Dermis microvascular lymphatic vessel endothelial cell (primary cell): ENCODE data around the gene MDN1. TPM values are rescaled to one million over a fixed set of nuclear protein-coding genes. Genes with fewer than 3 reads are reported as not detected.
A peak's percentile ranks its signal among the peaks of the same experiment; 100 is the strongest.
"Not testable (repeated sequence)": the region's sequence is repeated elsewhere in the genome, so short reads cannot be mapped to it uniquely, and the experiment has no call there.

ENCODE experiments used
- DNase-seq, 2 donors: peaks; one replicate each; pipeline versions ENCODE4 v3.0.0 to v3.0.0-alpha.2; 2010; ENCODE audit warnings: low read depth in 2 of 2
- total RNA-seq: library from RNA; depleted of rRNA; stranded (reverse); fragments of >200 nt; gene quantifications from 2 replicates; pipeline ENCODE4 v1.2.1, GENCODE V29; 2014

Gene MDN1
- total RNA-seq, 1 donor from 2014 or later: 19.8 TPM

- DNase-seq: not testable (repeated sequence)
These were observed 6.2 kb downstream of the MDN1 start for GRCh38 chr6:89813422-89813821.

GRCh38 chr6:89807581-89807980 lies 12.0 kb downstream of the MDN1 start:
- DNase-seq: no peak

DNA sequence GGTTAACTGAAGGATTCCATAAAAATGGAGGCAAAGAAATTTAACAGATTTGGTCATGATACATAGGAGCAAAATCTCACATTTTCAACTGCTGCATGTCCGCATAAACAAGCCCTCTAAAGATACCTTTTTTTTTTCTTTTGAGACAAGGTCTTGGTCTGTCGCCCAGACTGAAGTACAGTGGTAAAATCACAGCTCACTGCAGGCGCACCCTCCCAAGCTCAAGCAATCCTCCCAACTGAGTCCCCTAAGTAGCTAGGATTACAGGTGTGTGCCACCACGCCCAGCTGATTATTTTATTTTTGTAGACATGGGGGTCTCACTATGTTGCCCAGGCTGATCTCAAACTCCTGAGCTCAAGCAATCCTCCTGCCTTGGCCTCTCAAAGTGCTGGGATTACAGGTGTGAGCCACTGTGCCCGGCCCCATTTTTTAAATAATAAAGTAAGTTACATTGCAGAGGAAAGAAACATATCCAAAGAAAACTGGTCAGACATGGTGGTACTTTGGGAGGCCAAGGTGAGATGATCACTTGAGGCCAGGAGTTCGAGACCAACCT lies 13.7 kb downstream of the MDN1 start:
- no peak for DNase-seq

DNA sequence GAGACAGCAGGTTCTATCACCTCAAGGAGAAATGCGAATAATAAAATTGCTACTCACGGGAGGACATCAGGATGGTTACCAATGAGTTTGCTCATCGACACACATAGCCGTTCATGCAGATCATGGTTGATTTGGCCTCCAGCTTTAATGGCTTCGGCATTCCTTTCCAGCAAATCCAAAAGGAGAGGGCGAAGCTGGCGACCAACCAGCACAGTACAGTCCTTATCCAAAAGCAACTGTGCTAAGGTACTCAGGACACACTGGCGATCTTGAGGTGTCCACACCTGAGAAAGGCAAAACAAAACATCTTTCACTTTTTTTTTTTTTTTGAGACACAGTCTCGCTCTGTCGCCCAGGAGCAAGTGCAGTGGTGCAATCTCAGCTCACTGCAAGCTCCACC lies 16.3 kb downstream of the MDN1 start:
- no peak for DNase-seq

DNA sequence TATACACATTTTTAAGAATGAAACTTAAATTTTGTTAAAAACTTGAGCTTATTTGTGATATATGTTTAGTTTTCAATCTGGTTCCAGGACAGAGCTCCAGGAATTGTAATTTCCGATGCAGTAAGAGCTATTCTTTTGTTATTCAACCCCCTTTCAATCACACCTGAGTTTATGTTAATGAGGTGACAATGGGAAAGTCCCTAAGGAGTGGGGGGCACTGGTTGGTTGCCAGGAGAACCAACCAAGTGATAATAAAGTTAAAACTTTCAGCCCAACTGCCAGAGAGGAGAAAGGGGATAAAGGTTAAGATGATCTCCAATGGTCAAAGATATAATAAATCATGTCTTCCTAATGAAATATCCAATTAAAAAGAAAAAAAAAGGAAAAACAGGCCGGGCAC lies 19.8 kb downstream of the MDN1 start:
- DNase-seq: no peak

DNA sequence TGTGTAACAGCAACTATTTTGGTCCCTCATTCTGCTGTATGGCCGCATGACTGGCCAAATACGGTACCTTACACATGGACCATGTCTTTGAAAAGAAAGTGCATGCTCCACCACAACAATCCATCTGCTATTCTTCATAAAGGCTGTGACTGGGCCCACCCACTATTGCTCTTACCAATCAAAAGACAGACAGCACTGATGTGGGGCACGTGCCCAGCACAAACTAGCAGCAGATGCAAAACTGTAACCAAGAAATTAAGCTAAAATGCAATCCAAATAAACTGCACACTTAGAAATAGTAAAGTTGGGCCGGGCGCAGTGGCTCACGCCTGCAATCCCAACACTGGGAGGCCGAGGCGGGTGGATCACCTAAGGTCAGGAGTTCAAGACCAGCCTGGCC lies 20.5 kb downstream of the MDN1 start:
- no peak for DNase-seq

DNA sequence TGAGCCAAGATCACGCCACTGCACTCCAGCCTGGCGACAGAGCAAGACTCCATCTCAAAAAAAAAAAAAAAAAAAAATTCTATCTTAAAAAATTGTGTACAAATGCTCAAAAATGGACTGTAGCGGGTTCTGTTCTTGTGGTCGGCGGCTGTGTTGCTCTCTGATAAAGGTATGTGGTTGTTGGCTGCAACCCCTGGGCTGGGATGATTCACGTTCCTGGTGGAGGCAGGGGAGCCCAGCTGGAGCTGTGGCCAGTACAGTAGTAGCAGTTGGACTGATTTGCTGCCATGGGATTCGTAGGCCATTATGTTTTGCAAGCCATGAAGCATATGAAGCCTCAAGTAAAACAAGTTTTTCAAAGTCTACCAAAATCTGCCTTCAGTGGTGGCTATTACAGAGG lies 22.3 kb downstream of the MDN1 start:
- DNase-seq: no peak

DNA sequence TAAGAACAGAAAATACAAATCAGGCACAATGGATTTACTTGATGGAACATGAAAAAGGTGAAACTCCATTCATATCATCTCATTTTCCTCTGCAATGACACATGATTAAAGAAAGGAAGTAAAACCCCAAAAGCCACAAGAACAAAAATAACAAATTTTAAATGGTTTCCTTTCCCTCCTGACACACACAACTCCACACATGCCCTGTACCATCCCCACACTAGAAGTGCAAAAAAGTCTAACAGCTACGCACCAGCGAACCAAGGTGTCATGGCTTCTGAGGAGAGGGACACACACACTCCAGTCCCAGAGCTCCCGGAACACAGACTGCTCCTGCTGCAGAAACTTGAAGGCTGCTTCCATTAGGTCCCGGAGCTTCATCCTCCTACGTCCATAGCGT lies 25.3 kb downstream of the MDN1 start:
- DNase-seq: no peak

DNA sequence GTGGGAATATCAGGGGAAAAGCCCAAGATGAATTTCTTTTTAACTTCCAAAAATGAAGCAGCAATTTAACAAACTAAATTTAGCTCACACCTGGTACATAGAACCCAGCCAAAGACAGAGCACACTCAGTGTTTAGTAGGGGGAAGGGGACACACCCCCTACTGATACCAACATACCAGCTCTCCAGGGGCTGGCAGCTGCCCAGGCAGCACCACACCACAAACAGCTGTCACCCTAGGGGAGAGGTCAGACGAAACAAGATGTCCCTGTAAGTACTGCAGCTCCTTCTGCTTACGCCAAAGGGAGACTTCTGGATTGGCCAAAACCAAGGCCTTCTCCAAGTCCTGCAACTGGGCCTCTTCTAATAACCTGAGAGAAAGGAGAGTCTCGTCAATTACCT lies 26.0 kb downstream of the MDN1 start:
- DNase-seq: no peak

DNA sequence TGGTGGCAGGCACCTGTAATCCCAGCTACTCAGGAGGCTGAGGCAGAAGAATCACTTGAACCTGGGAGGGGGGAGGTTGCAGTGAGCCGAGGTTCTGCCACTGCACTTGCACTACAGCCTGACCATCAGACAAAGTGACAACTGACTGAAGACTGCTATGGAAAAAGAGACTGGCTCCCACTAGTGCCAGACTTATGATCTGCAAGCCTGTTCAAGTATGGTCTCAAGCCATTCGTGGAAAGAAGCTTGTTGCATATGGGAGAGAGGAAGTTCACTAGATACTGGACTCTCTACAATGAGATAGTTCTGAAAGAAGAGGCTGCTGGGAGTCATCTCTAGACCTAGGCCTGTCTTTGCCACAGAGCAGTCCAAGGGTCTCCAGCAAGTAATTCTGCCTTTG lies 26.7 kb downstream of the MDN1 start:
- peak; percentile 46 to 62 for DNase-seq

DNA sequence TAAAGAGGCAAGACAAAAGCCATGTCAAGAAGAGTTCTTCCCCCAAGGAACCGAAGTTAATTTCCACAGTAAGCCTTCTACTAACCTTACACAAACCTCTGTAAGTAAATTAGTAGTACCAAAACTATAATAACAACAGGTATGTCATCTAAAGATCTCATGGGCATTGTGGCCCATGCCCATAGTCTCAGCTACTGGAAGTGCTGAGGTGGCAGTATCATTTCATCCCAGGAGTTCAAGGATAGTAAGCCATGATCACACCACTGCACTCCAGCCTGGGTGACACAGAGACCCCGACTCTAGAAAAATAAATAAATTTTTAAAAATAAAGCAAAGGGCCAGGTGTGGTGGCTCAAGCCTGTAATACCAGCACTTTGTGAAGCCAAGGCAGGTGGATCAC lies 29.2 kb downstream of the MDN1 start:
- DNase-seq: no peak

- no peak for DNase-seq
These were observed 29.6 kb downstream of the MDN1 start for GRCh38 chr6:89789980-89790379.

- DNase-seq: no peak
These were observed 31.8 kb downstream of the MDN1 start for GRCh38 chr6:89787660-89788328.

GRCh38 chr6:89786970-89787369 lies 32.6 kb downstream of the MDN1 start:
- DNase-seq: no peak

- no peak for DNase-seq
These were observed 34.8 kb downstream of the MDN1 start for GRCh38 chr6:89784838-89785237.

DNA sequence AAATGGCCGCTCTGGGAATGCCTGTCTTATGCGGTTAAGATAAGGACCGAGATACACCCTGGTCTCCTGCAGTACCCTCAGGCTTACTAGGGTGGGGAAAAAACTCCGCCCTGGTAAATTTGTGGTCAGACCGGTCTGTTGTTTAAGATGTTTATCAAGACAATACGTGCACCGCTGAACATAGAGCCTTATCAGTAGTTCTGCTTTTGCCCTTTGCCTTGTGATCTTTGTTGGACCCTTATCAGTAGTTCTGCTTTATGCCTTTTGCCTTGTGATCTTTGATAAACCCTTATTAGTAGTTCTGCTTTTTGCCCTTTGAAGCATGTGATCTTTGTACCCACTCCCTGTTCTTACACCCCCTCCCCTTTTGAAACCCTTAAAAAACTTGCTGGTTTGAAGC lies 36.3 kb downstream of the MDN1 start:
- not testable (repeated sequence) for DNase-seq

- no peak for DNase-seq
These were observed 37.4 kb downstream of the MDN1 start for GRCh38 chr6:89782222-89782621.

GRCh38 chr6:89781070-89782034 lies 38.2 kb downstream of the MDN1 start:
- DNase-seq: no peak

DNA sequence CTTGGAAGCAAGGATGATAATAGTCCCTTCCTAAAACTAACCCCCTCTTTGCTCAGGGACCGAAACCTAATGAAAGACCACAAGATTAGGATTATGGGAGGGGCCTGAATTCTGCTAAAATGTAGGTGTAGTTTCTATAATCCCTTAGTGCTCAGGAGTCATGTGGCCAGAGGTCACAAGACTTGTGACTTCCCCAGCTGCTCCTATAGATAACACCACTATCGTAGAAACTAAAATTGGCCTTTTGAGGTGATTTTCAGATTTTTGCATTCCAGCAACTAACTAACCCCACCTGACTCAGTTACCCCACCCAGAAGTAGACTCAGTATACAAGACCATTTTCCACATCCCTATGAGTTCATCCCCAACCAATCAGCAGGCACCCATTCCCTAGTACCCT lies 42.1 kb downstream of the MDN1 start:
- DNase-seq: no peak

- no peak for DNase-seq
These were observed 42.9 kb downstream of the MDN1 start for GRCh38 chr6:89776583-89777233.

DNA sequence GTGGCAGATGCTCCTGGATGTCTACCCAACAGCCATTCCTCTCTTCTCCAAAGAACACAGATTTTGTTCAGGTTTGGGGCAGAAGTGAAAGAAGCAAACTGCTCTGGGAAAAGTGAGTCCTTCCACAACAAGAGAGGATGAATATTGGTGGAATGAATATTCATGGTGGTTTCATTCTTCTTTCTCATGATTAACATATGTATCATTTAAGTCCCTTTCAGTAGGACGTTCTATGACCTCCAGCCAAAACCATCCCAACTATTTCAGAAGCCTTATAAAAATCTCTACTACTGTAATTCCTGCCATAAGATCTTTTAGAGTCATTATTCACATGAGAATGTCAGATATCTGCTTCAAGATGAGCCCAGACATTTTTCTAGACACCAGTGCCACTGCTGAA lies 44.4 kb downstream of the MDN1 start:
- no peak for DNase-seq

DNA sequence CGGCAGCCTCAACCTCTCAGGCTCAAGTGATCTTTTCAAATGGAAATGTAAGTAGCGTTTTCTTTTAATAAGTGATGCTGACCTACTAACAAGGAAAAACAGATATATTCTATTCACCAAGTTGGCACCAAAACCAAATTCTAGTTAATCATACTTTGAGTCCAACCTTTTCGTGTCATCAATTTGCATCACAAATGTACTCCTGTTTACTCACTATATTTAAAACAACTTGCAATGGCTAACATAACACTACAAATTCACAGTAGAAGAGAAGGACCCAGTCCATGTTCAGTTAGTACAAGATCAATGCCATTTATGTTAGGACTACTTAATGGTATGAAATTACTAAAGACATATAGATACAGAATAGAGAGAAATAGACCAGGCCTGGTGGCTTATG lies 50.0 kb downstream of the MDN1 start:
- DNase-seq: no peak
